ENCODE measurements around the gene CCDC121. TPM values are rescaled to one million over a fixed set of nuclear protein-coding genes. Genes with fewer than 3 reads are reported as not detected.
A peak's percentile ranks its signal among the peaks of the same experiment; 100 is the strongest.
"Not testable (repeated sequence)": the region's sequence is repeated elsewhere in the genome, so short reads cannot be mapped to it uniquely, and the experiment has no call there.

The CCDC121 gene
- total and polyA plus RNA-seq, 9 of the 15 experiments (the other 6 are each of a cell fraction or from before 2014, with no cell fraction given) = 2.2 to 4.7 (median 4.1) TPM

DNA sequence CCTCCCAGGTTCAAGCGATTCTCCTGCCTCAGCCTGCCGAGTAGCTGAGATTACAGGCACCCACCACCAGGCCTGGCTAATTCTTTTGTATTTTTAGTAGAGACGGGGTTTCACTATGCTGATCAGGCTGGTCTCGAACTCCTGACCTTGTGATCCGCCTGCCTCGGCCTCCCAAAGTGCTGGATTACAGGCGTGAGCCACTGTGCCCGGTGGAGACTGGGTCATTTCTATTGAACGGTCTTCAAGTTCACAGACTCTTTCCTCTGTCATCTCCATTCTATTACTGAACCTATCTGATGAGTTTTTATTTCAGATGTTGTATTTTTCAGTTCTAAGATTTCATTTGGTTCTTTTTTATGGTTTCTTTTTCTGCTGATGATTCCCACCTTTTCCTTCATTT, 33.4 kb downstream of the CCDC121 start:
- CTCF ChIA-PET (ENCODE audit: low intra/inter-chr PET ratio); DNase-seq (ENCODE audit: extremely low read depth in 1 of 4, low spot score in 3 of 4); H3K4me3 ChIP-seq; in situ Hi-C loops (cut with MboI); FAIRE-seq; H3K27ac ChIP-seq (ENCODE audit: extremely low read depth, low read depth, low read length); BruUV-seq (replicated peaks); intact Hi-C loops (cut with micrococcal nuclease); ATAC-seq; H3K9me1 ChIP-seq (ENCODE audit: control insufficient read depth, insufficient read depth, low read length); H3K4me2 ChIP-seq (ENCODE audit: insufficient read depth, low read length); H3K27me3 ChIP-seq (ENCODE audit: control insufficient read depth in 2 of 2, insufficient read depth in 2 of 2, low read length in 2 of 2); H3K4me1 ChIP-seq (replicated peaks in 1 of 2; ENCODE audit: control insufficient read depth in 2 of 2, insufficient read depth in 2 of 2, low read length in 2 of 2); H2AFZ ChIP-seq (ENCODE audit: low read depth, low read length); H3K9me3 ChIP-seq (replicated peaks; ENCODE audit: control insufficient read depth, insufficient read depth, low read depth, low read length); H3K9ac ChIP-seq (ENCODE audit: insufficient read depth in 1 of 2, low read depth in 2 of 2, low read length in 2 of 2): not testable (repeated sequence)
- peaks cover 92% of the 10 kb centered on the region for H3K79me2 ChIP-seq (ENCODE audit: control insufficient read depth, insufficient read depth, low read length)
- peaks cover 12% of the 10 kb centered on the region; the same call in 1 of the 2 replicates for H4K20me1 ChIP-seq (replicated peaks; ENCODE audit: control insufficient read depth, insufficient read depth, low read length)
- TF ChIP-seq TRIM28 (IDR thresholded peaks at IDR 0.05) = 0 out of 2 replicates have a peak, but pooled peaks have one; percentile 36
- TF ChIP-seq, protein P1, sequence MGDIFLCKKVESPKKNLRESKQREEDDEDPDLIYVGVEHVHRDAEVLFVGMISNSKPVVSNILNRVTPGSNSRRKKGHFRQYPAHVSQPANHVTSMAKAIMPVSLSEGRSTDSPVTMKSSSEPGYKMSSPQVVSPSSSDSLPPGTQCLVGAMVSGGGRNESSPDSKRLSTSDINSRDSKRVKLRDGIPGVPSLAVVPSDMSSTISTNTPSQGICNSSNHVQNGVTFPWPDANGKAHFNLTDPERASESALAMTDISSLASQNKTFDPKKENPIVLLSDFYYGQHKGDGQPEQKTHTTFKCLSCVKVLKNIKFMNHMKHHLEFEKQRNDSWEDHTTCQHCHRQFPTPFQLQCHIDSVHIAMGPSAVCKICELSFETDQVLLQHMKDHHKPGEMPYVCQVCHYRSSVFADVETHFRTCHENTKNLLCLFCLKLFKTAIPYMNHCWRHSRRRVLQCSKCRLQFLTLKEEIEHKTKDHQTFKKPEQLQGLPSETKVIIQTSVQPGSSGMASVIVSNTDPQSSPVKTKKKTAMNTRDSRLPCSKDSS (IDR thresholded peaks at IDR 0.05; ENCODE audit: low read depth, partially characterized antibody) = peak; percentile 37
- TF ChIP-seq, protein P2, sequence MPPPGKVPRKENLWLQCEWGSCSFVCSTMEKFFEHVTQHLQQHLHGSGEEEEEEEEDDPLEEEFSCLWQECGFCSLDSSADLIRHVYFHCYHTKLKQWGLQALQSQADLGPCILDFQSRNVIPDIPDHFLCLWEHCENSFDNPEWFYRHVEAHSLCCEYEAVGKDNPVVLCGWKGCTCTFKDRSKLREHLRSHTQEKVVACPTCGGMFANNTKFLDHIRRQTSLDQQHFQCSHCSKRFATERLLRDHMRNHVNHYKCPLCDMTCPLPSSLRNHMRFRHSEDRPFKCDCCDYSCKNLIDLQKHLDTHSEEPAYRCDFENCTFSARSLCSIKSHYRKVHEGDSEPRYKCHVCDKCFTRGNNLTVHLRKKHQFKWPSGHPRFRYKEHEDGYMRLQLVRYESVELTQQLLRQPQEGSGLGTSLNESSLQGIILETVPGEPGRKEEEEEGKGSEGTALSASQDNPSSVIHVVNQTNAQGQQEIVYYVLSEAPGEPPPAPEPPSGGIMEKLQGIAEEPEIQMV (tag; conservative IDR thresholded peaks at IDR 0.05; ENCODE audit: low read depth) = peak; percentile 71; the same call in 1 of the 2 replicates
- TF ChIP-seq, protein P3, sequence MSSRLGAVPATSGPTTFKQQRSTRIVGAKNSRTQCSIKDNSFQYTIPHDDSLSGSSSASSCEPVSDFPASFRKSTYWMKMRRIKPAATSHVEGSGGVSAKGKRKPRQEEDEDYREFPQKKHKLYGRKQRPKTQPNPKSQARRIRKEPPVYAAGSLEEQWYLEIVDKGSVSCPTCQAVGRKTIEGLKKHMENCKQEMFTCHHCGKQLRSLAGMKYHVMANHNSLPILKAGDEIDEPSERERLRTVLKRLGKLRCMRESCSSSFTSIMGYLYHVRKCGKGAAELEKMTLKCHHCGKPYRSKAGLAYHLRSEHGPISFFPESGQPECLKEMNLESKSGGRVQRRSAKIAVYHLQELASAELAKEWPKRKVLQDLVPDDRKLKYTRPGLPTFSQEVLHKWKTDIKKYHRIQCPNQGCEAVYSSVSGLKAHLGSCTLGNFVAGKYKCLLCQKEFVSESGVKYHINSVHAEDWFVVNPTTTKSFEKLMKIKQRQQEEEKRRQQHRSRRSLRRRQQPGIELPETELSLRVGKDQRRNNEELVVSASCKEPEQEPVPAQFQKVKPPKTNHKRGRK (tag; IDR thresholded peaks at IDR 0.05) = peak; percentile 72
- peaks cover 41% of the 10 kb centered on the region for H3K36me3 ChIP-seq (ENCODE audit: control insufficient read depth, insufficient read depth, low read length)
- 92% methylated on average over 9 of the region's 9 CpGs for WGBS (ENCODE audit: insufficient coverage, low coverage, missing lambda C conversion rate)
- POLR2A ChIA-PET = interaction anchor here (2.8 kb wide), 1 partner anchor 10 kb away, joined by 12 read pairs; no protein-coding TSS in a partner anchor

Measured in K562 (cell line).